ENCODE data around the gene PLCB3. TPM values are rescaled to one million over a fixed set of nuclear protein-coding genes. Genes with fewer than 3 reads are reported as not detected.
A peak's percentile ranks its signal among the peaks of the same experiment; 100 is the strongest.

The PLCB3 gene
- total RNA-seq, 1 experiment from 2014 or later, result 40.6 TPM

DNA sequence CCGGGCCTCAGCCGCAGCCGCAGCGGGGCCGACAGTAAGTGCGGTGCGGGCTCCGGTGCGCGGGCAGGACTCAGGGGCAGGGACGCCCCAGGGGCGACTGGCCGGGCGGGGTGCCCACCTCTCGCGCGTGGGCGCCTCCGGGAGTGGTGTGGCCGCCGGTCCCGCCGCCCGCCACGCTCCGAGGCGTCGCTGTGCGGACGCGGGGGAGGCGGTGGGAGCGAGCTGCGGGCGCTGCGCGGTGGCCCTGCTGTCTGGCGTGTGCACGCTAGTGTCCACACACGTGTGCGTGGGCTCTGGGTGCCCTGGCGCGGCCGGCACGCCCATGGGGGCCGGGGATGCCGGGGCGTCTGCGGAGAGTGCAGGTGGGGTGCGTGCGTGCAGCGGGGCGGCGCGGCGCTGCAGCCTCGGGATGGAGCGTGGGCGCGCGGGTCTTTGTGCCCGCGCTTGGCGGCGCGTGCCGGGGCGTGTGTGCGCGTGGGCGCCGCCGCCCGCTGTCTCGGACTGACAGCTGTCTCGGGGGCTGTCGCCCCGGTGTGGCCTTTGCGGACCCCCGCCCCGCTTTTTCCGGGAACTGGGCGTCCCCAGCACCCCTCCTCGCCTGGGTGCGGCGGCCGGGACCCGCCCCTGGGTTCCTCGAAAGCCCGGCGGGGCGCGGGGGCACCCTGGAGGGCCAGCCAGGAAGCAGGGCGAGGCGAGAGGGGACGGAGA is 40.6 kb downstream of the PLCB3 start:
- Mint-ChIP-seq H3K27me3 (ENCODE audit: insufficient read depth, unreplicated experiment) (peaks cover 14% of the 10 kb centered on the region), H3K36me3 (ENCODE audit: insufficient read depth, unreplicated experiment) (peaks cover 3% of the 10 kb centered on the region), H3K4me3 (ENCODE audit: unreplicated experiment) (peak overlapping the region; percentile 70), H3K4me1 (ENCODE audit: low read depth, unreplicated experiment) (peaks cover under 1% of the 10 kb centered on the region), H3K9me3 (ENCODE audit: unreplicated experiment) (no peaks in the 10 kb centered on the region), H3K27ac (ENCODE audit: unreplicated experiment) (no peak overlapping the region)
- H3K4me3 ChIP-seq (ENCODE audit: low read depth, low read length), result peak overlapping the region; percentile 26
- H3K9me3 ChIP-seq, result no peaks in the 10 kb centered on the region
- intact Hi-C loops (cut with micrococcal nuclease; ENCODE audit: unreplicated experiment), result no loop called here
- H3K27me3 ChIP-seq (replicated peaks; ENCODE audit: control insufficient read depth, insufficient read depth, low read length), result peaks cover 2% of the 10 kb centered on the region; the same call in 1 of the 2 replicates
- DNase-seq, result no peak
- BruUV-seq (replicated peaks), result no TSS peak
- TF ChIP-seq CTCF (IDR thresholded peaks at IDR 0.05; ENCODE audit: insufficient read depth in 1 of 2, low read depth in 1 of 2, low read length in 1 of 2, severe bottlenecking in 1 of 2, unreplicated experiment in 1 of 2), result no peak
- POLR2A ChIA-PET, result no interaction called here
- CTCF ChIA-PET, result interaction anchor here (0.7 to 1.2 kb wide), 2 partner anchors 13 to 47 kb away, joined by 3 to 5 read pairs; no protein-coding TSS in a partner anchor
- no peaks in the 10 kb centered on the region for H3K36me3 ChIP-seq (ENCODE audit: control insufficient read depth, insufficient read depth, low read length)
- H3K4me1 ChIP-seq, result peaks cover 7% of the 10 kb centered on the region; the same call in 1 of the 2 replicates

GRCh38 chr11:64292460-64293254 is 41.3 kb downstream of the PLCB3 start:
- H3K4me1 Mint-ChIP-seq (ENCODE audit: low read depth, unreplicated experiment), result no peaks in the 10 kb centered on the region
- peaks cover 3% of the 10 kb centered on the region for H3K27me3 ChIP-seq (replicated peaks; ENCODE audit: control insufficient read depth, insufficient read depth, low read length)
- TF ChIP-seq CTCF (IDR thresholded peaks at IDR 0.05; ENCODE audit: insufficient read depth in 1 of 2, low read depth in 1 of 2, low read length in 1 of 2, severe bottlenecking in 1 of 2, unreplicated experiment in 1 of 2), result no peak
- CTCF ChIA-PET, result interaction anchor here (0.7 to 1.2 kb wide), 2 partner anchors 12 to 48 kb away, joined by 3 to 5 read pairs; no protein-coding TSS in a partner anchor
- H3K27me3 Mint-ChIP-seq (ENCODE audit: insufficient read depth, unreplicated experiment), result peaks cover 17% of the 10 kb centered on the region
- no peak overlapping the region for H3K4me3 ChIP-seq (ENCODE audit: low read depth, low read length)
- no peak overlapping the region for H3K27ac Mint-ChIP-seq (ENCODE audit: unreplicated experiment)
- H3K36me3 Mint-ChIP-seq (ENCODE audit: insufficient read depth, unreplicated experiment), result no peaks in the 10 kb centered on the region
- no peaks in the 10 kb centered on the region for H3K9me3 ChIP-seq
- POLR2A ChIA-PET, result no interaction called here
- H3K4me3 Mint-ChIP-seq (ENCODE audit: unreplicated experiment), result peak overlapping the region; percentile 70
- H3K36me3 ChIP-seq (ENCODE audit: control insufficient read depth, insufficient read depth, low read length), result no peaks in the 10 kb centered on the region
- no peak for DNase-seq
- intact Hi-C loops (cut with micrococcal nuclease; ENCODE audit: unreplicated experiment), result no loop called here
- no TSS peak for BruUV-seq (replicated peaks)
- peaks cover 7% of the 10 kb centered on the region; the same call in 1 of the 2 replicates for H3K4me1 ChIP-seq
- no peaks in the 10 kb centered on the region for H3K9me3 Mint-ChIP-seq (ENCODE audit: unreplicated experiment)

GRCh38 chr11:64294774-64295173 is 43.4 kb downstream of the PLCB3 start:
- Histone ChIP-seq H3K27me3 (replicated peaks; ENCODE audit: control insufficient read depth, insufficient read depth, low read length) (peaks cover 4% of the 10 kb centered on the region), H3K36me3 (ENCODE audit: control insufficient read depth, insufficient read depth, low read length) (no peaks in the 10 kb centered on the region), H3K4me1 (peaks cover 9% of the 10 kb centered on the region), H3K9me3 (no peaks in the 10 kb centered on the region), H3K4me3 (ENCODE audit: low read depth, low read length) (no peak overlapping the region)
- no peaks in the 10 kb centered on the region for H3K9me3 Mint-ChIP-seq (ENCODE audit: unreplicated experiment)
- BruUV-seq (replicated peaks), result no TSS peak
- H3K4me3 Mint-ChIP-seq (ENCODE audit: unreplicated experiment), result no peak overlapping the region
- H3K27ac Mint-ChIP-seq (ENCODE audit: unreplicated experiment), result no peak overlapping the region
- POLR2A ChIA-PET, result no interaction called here
- CTCF ChIA-PET, result interaction anchor here (0.6 kb wide), 2 partner anchors 10 to 84 kb away, joined by 3 read pairs; no protein-coding TSS in a partner anchor
- TF ChIP-seq CTCF (IDR thresholded peaks at IDR 0.05; ENCODE audit: insufficient read depth in 1 of 2, low read depth in 1 of 2, low read length in 1 of 2, severe bottlenecking in 1 of 2, unreplicated experiment in 1 of 2), result no peak
- H3K36me3 Mint-ChIP-seq (ENCODE audit: insufficient read depth, unreplicated experiment), result no peaks in the 10 kb centered on the region
- H3K4me1 Mint-ChIP-seq (ENCODE audit: low read depth, unreplicated experiment), result no peaks in the 10 kb centered on the region
- peaks cover 20% of the 10 kb centered on the region for H3K27me3 Mint-ChIP-seq (ENCODE audit: insufficient read depth, unreplicated experiment)
- intact Hi-C loops (cut with micrococcal nuclease; ENCODE audit: unreplicated experiment), result no loop called here
- DNase-seq, result no peak
